ENCODE results near the gene FOXP3.

The FOXP3 gene

GRCh38 chrX:49250066-49250465, 14.4 kb downstream of the FOXP3 start:
- no peak for DNase-seq (ENCODE audit: low read depth)

- DNase-seq (ENCODE audit: low read depth): no peak
Measured at GRCh38 chrX:49249616-49250015, 14.9 kb downstream of the FOXP3 start.

- no peak for DNase-seq (ENCODE audit: low read depth)
Measured at GRCh38 chrX:49249071-49249470, 15.4 kb downstream of the FOXP3 start.

- no peak for DNase-seq (ENCODE audit: low read depth)
Measured at GRCh38 chrX:49247916-49248811, 16.3 kb downstream of the FOXP3 start.

GRCh38 chrX:49247346-49247745, 17.2 kb downstream of the FOXP3 start:
- no peak for DNase-seq (ENCODE audit: low read depth)

GRCh38 chrX:49246541-49246940, 18.0 kb downstream of the FOXP3 start:
- DNase-seq (ENCODE audit: low read depth): no peak

- no peak for DNase-seq (ENCODE audit: low read depth)
Measured at GRCh38 chrX:49244207-49244606, 20.3 kb downstream of the FOXP3 start.

- DNase-seq (ENCODE audit: low read depth): no peak
Measured at GRCh38 chrX:49243166-49243565, 21.3 kb downstream of the FOXP3 start.

GRCh38 chrX:49242545-49243066, 21.9 kb downstream of the FOXP3 start:
- DNase-seq (ENCODE audit: low read depth): no peak

GRCh38 chrX:49238735-49239134, 25.8 kb downstream of the FOXP3 start:
- DNase-seq (ENCODE audit: low read depth): no peak

GRCh38 chrX:49237060-49237459, 27.4 kb downstream of the FOXP3 start:
- no peak for DNase-seq (ENCODE audit: low read depth)

- no peak for DNase-seq (ENCODE audit: low read depth)
Measured at GRCh38 chrX:49233887-49234555, 30.5 kb downstream of the FOXP3 start.

GRCh38 chrX:49233176-49233575, 31.3 kb downstream of the FOXP3 start, which contains the start of gene CACNA1F:
Gene CACNA1F, minus strand, starts transcription at chrX:49233340. Its CDS starts 31 bp downstream, at chrX:49233309.
- DNase-seq (ENCODE audit: low read depth): no peak

- no peak for DNase-seq (ENCODE audit: low read depth)
Measured at GRCh38 chrX:49232525-49232924, 32.0 kb downstream of the FOXP3 start.

- DNase-seq (ENCODE audit: low read depth): no peak
Measured at GRCh38 chrX:49231333-49232000, 33.0 kb downstream of the FOXP3 start.

GRCh38 chrX:49230500-49231232, 33.8 kb downstream of the FOXP3 start:
- peak; percentile 16 for DNase-seq (ENCODE audit: low read depth)

- no peak for DNase-seq (ENCODE audit: low read depth)
Measured at GRCh38 chrX:49228185-49228584, 36.3 kb downstream of the FOXP3 start.

GRCh38 chrX:49227726-49228125, 36.8 kb downstream of the FOXP3 start:
- no peak for DNase-seq (ENCODE audit: low read depth)

- no peak for DNase-seq (ENCODE audit: low read depth)
Measured at GRCh38 chrX:49226946-49227345, 37.6 kb downstream of the FOXP3 start.

- no peak for DNase-seq (ENCODE audit: low read depth)
Measured at GRCh38 chrX:49225858-49226257, 38.7 kb downstream of the FOXP3 start.

- DNase-seq (ENCODE audit: low read depth): no peak
Measured at GRCh38 chrX:49221868-49222267, 42.6 kb downstream of the FOXP3 start.

GRCh38 chrX:49220100-49220499, 44.4 kb downstream of the FOXP3 start:
- no peak for DNase-seq (ENCODE audit: low read depth)

Data from T follicular helper cell (primary cell).